Medulla oblongata (tissue), 1 donor: Measurements from ENCODE around the gene RASEF.

Experiments used
- DNase-seq: peaks from one replicate; pipeline ENCODE4 v3.0.0-alpha.2; 2015; ENCODE audit errors: extremely low spot score

The RASEF gene

GRCh38 chr9:83012922-83013838, 49.8 kb downstream of the RASEF start:
- no peak for DNase-seq

GRCh38 chr9:83012168-83012921, 50.6 kb downstream of the RASEF start:
- DNase-seq = no peak

GRCh38 chr9:83011611-83012010, 51.3 kb downstream of the RASEF start:
- DNase-seq = no peak

- no peak for DNase-seq
These were observed 55.2 kb downstream of the RASEF start for GRCh38 chr9:83007521-83008300.

GRCh38 chr9:83006378-83006777, 56.6 kb downstream of the RASEF start:
- DNase-seq = no peak

- no peak for DNase-seq
These were observed 57.0 kb downstream of the RASEF start for GRCh38 chr9:83005963-83006362.

DNA sequence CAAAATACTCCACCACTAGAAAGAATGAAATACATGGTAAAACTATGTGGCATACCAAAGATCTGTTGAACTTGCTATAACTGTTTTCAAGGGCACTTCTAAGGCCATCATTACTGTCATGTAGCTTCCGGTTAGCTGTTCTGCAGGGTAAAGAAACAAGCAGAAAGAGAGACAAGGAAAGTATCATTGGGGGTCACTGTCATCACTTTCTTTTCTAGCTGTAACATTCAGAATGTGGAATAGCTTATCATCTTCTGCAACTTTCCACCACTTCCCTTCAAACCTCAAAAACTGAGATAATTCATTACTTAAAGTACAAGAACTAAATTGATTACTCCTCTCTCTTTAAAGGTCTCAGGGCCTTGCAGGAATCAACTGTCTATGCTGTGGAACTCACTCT, 57.6 kb downstream of the RASEF start:
- DNase-seq = no peak

DNA sequence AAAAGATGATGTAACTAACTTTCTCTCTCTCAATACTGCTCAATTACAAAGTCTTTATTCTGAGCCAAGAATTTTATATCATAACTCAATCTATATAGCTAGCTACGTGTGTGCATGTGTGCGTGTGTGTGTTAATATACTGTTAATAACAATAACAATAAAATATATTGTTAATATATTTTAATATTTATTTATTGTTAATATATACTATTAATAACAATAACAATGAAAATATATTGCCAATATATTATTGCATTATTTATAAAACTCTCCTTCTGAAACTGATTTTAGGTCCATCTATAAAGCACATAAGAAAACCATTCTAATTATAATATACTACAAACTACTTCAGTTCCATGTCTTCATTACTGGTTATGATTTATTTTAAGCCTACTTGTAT, 60.6 kb downstream of the RASEF start:
- DNase-seq = no peak

DNA sequence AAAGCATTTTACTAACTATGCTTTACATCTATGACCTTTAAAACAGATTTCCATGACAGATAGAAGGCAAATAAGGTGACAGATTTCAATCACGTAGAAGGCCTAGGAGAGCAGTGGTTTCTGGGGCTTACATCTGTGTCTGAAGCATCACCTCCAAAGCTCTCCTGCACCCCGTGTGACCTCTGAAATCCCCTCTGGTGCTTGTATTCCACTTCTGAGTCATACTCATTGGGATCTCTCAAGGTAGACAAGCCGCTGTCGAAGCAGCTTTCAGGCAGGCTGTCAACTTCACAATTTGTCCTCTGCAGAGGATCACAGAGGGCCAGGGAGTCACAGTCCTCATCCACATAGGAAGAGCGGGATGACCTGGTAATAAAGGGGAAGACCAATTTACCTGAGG, 62.2 kb downstream of the RASEF start:
- no peak for DNase-seq

DNA sequence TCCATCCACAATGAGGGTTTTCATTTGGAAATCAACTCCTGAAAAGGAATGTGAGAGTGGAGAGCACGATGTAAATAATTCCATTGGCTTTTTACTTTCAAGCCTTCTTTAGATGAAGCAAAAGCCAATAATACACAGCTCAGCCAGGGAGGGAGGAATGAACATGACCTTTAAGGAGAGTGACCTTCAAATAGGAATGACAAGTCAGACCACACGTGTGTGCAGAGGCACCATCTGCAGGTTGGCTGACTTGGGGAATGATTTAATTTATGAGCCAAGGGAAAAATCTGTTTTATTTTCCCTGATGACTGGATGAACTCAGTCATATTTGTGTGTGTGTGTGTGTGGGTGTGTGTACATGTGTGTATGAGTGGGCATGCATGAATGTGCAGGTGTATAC, 64.5 kb downstream of the RASEF start:
- DNase-seq = no peak

- DNase-seq = no peak
These were observed 65.3 kb downstream of the RASEF start for GRCh38 chr9:82997476-82998140.

DNA sequence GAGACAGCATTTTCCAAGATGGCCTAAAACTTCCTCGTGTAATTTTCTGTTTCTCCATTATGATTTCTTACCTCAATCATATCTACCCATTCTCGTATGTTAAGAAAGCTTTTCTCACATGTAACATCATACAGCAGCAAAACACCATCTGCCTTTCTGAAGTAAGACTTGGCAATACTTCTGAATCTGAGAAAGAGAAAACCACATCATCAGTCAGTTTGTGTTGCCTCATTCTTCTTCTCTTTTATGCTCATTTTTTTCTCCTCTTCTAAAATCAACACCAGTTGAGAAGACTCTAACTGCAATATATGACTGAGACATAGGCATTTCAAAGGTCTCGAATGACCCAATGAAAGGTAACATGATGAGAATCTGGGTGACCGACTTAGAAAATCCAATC, 66.0 kb downstream of the RASEF start:
- no peak for DNase-seq

DNA sequence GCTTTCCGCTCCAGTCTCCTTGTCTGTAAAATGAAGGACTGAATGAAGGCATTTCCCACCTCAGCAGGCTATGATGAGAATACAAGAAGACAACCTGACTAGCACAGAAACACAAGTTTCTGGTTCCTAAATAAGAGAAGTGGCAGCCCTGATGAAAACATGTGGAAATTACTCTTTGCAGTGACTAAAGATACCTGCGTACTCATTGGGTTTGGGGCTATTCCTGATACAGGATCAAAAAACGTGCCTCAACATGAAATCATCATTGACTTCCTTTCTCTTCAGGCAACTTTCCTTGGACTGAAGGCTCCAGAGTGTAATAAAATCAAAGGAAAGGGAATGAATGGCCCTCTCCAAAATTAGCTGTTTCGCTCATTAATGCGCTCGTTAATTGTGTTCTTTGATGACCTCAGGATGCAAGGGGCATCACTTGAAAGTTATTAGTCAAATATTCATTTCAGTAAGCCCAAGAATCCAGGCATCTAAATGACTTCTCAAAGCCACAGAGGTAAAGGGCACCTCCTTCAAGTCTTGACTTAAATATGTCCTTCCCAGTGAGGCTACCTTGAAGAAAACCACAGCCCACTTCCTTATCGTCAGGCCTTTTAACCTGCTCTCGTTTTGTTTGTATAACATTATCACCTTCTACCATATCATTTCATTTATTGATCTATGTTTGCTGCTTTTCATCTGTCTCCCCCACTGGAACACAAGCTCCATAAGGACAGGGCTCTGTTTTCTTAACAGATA, 68.9 kb downstream of the RASEF start:
- DNase-seq = no peak

DNA sequence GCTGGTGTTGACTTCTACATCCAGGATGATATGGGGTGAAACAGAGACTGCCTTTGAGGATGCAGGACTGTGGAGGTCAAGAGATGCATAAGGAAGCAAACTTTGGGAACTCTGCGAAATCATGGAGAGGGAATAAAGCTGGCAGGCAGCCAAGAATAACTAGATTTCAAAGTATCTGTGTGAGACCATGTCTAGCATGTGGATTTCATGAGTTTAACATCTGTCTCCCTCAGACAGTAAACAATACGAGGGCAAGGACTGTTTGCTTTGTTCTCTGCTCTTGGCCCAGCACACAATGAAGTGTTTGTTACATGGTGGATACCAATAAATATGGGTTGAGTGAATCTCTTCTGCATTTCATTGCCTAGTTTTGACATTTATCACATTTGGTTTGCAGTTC, 71.3 kb downstream of the RASEF start:
- DNase-seq = peak; percentile 59

DNA sequence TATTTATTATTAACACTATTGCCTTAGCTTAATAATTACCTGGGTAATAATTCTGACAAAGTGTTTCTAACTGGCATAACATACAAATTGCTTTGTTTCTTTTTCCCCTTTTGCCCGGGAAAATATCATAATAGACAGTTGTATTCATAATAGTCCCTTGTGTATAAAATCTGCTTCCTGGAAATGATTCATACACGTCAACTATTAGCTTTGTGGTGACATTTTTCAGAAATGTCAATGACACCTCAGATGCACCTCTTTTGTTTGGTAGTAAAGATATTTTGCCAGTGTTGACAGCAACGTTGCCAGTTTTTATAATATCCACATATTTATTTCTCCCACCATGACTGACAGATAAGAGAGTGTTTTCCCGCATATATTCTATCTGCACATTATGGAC, 73.0 kb downstream of the RASEF start:
- DNase-seq = no peak

DNA sequence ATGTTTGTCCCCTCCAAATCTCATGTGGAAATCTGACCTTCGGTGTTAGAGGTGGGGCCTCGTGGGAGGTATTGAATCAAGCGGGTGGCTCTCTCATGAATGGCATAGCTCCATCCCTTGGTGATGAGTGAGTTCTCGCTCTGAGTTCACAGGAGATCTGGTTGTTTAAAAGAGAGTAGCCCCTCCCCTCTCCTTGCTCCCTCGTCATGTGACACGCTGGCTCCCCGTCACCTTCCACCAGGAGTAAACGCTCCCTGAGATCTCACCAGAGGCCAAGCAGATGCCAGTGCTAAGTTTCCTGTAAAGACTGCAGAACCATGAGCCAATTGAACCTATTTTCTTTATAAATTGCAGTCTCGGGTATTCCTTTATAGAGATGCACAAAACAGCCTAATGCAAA, 74.5 kb downstream of the RASEF start:
- DNase-seq = no peak

DNA sequence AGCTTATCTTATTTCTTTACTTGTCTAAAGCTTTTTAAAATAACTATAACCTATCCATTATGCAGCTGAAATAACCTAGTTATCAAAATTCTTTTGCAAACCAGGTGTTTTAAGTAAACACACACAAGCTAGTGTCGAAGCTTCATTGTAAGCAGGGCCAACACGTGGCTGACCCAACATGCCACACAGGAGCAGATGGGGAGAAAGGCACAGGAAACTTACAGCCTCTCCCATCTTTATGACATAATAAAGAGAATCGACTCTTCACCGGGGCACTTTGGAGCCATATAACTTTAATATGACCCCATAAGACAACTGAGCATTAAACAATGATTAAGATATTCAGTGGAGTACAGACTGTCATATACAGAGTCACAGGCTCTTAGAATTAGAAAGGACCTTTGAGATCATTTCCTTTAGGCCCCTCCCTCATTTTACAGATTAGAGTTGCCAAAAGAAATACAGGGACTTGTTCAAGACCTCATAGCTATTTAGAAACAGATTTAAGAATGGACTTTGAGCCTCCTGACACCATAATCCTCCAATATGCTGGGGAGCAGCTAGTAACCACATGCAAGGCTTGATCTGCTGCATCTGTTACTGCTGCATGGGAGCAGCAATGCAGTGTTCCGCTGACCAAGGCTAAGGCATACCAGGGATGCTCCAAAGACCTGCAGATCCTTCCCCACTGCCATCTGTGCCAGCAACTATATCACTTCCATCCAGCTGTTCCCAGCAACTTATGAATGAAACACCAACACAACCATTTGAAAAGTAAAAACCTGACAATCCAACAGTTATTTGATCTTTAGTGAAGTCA, 75.4 kb downstream of the RASEF start:
- DNase-seq = no peak

GRCh38 chr9:82981552-82981951, 81.4 kb downstream of the RASEF start:
- DNase-seq = no peak

GRCh38 chr9:82975176-82975575, 87.8 kb downstream of the RASEF start:
- DNase-seq = no peak

DNA sequence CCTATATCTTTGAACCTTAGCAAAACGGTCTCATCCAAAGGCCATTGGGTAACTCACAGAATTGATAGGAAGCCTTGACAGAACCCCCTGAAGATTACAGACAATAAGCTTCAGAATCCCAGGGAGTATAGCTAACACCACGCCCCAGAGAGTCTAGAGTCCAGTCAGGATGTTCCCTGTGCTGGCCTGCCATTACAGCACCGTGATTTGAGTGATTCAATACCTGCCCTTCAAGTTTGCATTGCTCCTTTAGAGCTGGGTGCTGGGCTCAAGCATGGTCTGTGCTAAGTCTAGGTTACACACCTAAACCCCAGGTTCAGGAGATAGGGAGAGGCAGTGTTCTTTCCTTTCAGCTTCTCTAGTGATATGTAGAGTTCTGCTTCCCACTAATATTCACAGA, 90.5 kb downstream of the RASEF start:
- DNase-seq = no peak
